Psoas muscle (tissue), 8 donors: Measurements from ENCODE around the gene TPCN1. TPM values are rescaled to one million over a fixed set of nuclear protein-coding genes. Genes with fewer than 3 reads are reported as not detected.

Source experiments
- ATAC-seq, 4 donors: fragments of 200-7000 bp; cut with Tn5 transposase; one replicate each; pipeline ENCODE4 v1.9.1; 2020; ENCODE audit warnings: moderate library complexity in 3 of 4, mild to moderate bottlenecking in 2 of 4
- DNase-seq, 2 donors: peaks; one replicate each; pipeline ENCODE4 v3.0.0-alpha.2; 2020
- H3K27ac ChIP-seq: fragments of 200-600 bp; one replicate; pipeline ENCODE4 v1.8.0; 2022
- H3K27me3 ChIP-seq, 3 donors: fragments of 200-600 bp in 1 of 3; one replicate each; pipeline versions ENCODE4 v1.6.1 to v1.8.0; 2013 to 2022; ENCODE audit warnings: low read length in 2 of 3, mild to moderate bottlenecking in 2 of 3, moderate library complexity in 1 of 3; ENCODE audit not compliant: insufficient read depth in 3 of 3
- H3K36me3 ChIP-seq, 2 donors: fragments of 200-600 bp in 1 of 2; one replicate each; pipeline versions ENCODE4 v1.6.1 to v1.8.0; 2013 to 2022; ENCODE audit warnings: low read depth in 1 of 2, mild to moderate bottlenecking in 1 of 2, moderate library complexity in 1 of 2; ENCODE audit not compliant: insufficient read depth in 1 of 2
- H3K4me1 ChIP-seq: fragments of 200-600 bp; one replicate; pipeline ENCODE4 v1.8.0; 2022
- H3K4me3 ChIP-seq: fragments of 200-600 bp; one replicate; pipeline ENCODE4 v1.8.0; 2022; ENCODE audit warnings: mild to moderate bottlenecking
- H3K9me3 ChIP-seq: fragments of 200-600 bp; one replicate; pipeline ENCODE4 v1.8.0; 2022
- CTCF ChIP-seq: fragments of 200-600 bp; IDR thresholded peaks from one replicate; pipeline ENCODE4 v1.8.0; 2022; ENCODE audit warnings: antibody characterized with exemption
- WGBS, 3 donors: extraction: QIAGEN DNeasy Blood & Tissue Kit; methylation state at CpG; one replicate each; pipeline versions ENCODE4 v1.1.6 to v1.1.7; 2013; 5-methylcytosine and 5-hydroxymethylcytosine counted together
- intact Hi-C, 2 donors: fragments of 100-400 bp; cut with DNase I; formaldehyde crosslinking; loops; one replicate each; pipeline versions ENCODE4 v1.11.0 to v1.14.2; 2022
- polyA plus RNA-seq, 3 donors: library from polyadenylated mRNA; stranded (reverse); fragments of 200-250 nt; gene quantifications; one replicate each; pipeline ENCODE4 v1.2.3, GENCODE V29; 2013
- total RNA-seq, 4 donors: library from RNA; stranded (reverse); fragmentation: NEBNext Ultra II Directional in 2 of 4; extraction: Animal tissue kit (Norgen Biotek cat#: 25700) in 2 of 4; gene quantifications; one replicate each; pipeline versions ENCODE4 v1.2.1 to v1.2.4, GENCODE V29; 2021 to 2023
- donor health status: healthy with polysubstance abuse.
- donor health status: DM: no; HTN: no; CAD: no; lungs with moderate emphysema.
- donor health status: Bipolar disorder and iron deficiency.
- donor health status: healthy.
- donor health status: DM: yes; HTN: yes; CAD: no.
- donor health status: DM: no; HTN: no; CAD: no.
- donor health status: DM: no; HTN: no; CAD: no.
- donor health status: DM: yes; HTN: yes; CAD: no.

TPCN1 gene
- total and polyA plus RNA-seq, 7 donors: 7.6 to 36.2 (median 25.2) TPM

GRCh38 chr12:113268136-113268535 lies 46.9 kb downstream of the TPCN1 start:
- intact Hi-C loops: no loop called here
- Histone ChIP-seq H3K4me1 (peaks cover 27% of the 10 kb centered on the region), H3K27me3 (no peaks in the 10 kb centered on the region), H3K27ac (no peak overlapping the region), H3K4me3 (no peak overlapping the region), H3K36me3 (peaks cover 0 to 69% of the 10 kb centered on the region in 2 donors), H3K9me3 (no peaks in the 10 kb centered on the region)
- TF ChIP-seq CTCF: no peak
- DNase-seq (no peak), ATAC-seq (no peak)
- WGBS, 3 donors: 93 to 96% (median 94%) methylated on average over 12 of the region's 12 CpGs

GRCh38 chr12:113268621-113269020 lies 47.4 kb downstream of the TPCN1 start:
- no peak overlapping the region for H3K27ac ChIP-seq

GRCh38 chr12:113269257-113269943 lies 48.1 kb downstream of the TPCN1 start:
- DNase-seq (peak in 1 of 2 donors; percentile 42), ATAC-seq (no peak)
- no peak for TF ChIP-seq CTCF
- no peak overlapping the region for H3K4me3 ChIP-seq
- intact Hi-C loops: no loop called here
- WGBS, 3 donors: 91 to 95% (median 91%) methylated on average over 12 of the region's 12 CpGs
- H3K9me3 ChIP-seq: no peaks in the 10 kb centered on the region
- H3K27ac ChIP-seq: no peak overlapping the region
- no peaks in the 10 kb centered on the region for H3K27me3 ChIP-seq
- H3K36me3 ChIP-seq: peaks cover 0 to 81% of the 10 kb centered on the region in 2 donors
- H3K4me1 ChIP-seq: peaks cover 25% of the 10 kb centered on the region

More at GRCh38 chr12:113268621-113269020, 47.4 kb downstream of the TPCN1 start:
- Histone ChIP-seq H3K4me3 (no peak overlapping the region), H3K27me3 (no peaks in the 10 kb centered on the region), H3K36me3 (peaks cover 0 to 73% of the 10 kb centered on the region in 2 donors), H3K4me1 (peaks cover 25% of the 10 kb centered on the region), H3K9me3 (no peaks in the 10 kb centered on the region)
- DNase-seq (peak in 1 of 2 donors; percentile 27), ATAC-seq (no peak)
- intact Hi-C loops: no loop called here
- 90 to 93% (median 90%) methylated on average over 19 of the region's 19 CpGs for WGBS, 3 donors
- no peak for TF ChIP-seq CTCF

GRCh38 chr12:113270709-113271009 lies 49.4 kb downstream of the TPCN1 start:
- Histone ChIP-seq H3K9me3 (no peaks in the 10 kb centered on the region), H3K4me1 (peaks cover 25% of the 10 kb centered on the region), H3K27me3 (no peaks in the 10 kb centered on the region), H3K4me3 (no peak overlapping the region), H3K36me3 (peaks cover 0 to 87% of the 10 kb centered on the region in 2 donors), H3K27ac (peak overlapping the region; percentile 83)
- intact Hi-C loops: loop anchor here in 1 of 2 donors (5.0 kb wide), 1 partner anchor 73 kb away; no protein-coding TSS in a partner anchor
- ATAC-seq (no peak), DNase-seq (peak in 1 of 2 donors; percentile 47)
- 93 to 95% (median 93%) methylated on average over 11 of the region's 11 CpGs for WGBS, 3 donors
- TF ChIP-seq CTCF: no peak

GRCh38 chr12:113271466-113271852 lies 50.2 kb downstream of the TPCN1 start:
- H3K9me3 ChIP-seq: no peaks in the 10 kb centered on the region
- TF ChIP-seq CTCF: no peak
- DNase-seq (no peak), ATAC-seq (no peak)
- peak overlapping the region; percentile 83 for H3K27ac ChIP-seq
- H3K27me3 ChIP-seq: no peaks in the 10 kb centered on the region
- H3K4me1 ChIP-seq: peaks cover 25% of the 10 kb centered on the region
- peaks cover 0 to 87% of the 10 kb centered on the region in 2 donors for H3K36me3 ChIP-seq
- H3K4me3 ChIP-seq: peak overlapping the region; percentile 27
- 63 to 68% (median 65%) methylated on average over 10 of the region's 10 CpGs for WGBS, 3 donors
- intact Hi-C loops: loop anchor here in 1 of 2 donors (5.0 kb wide), 1 partner anchor 74 kb away; no protein-coding TSS in a partner anchor
